ENCODE results near the gene SH3GLB1. TPM values are rescaled to one million over a fixed set of nuclear protein-coding genes. Genes with fewer than 3 reads are reported as not detected.

The SH3GLB1 gene
- total RNA-seq, 1 experiment from 2014 or later: 42.4 TPM

- peak overlapping the region; percentile 64 to 85 for H3K4me3 ChIP-seq (replicated peaks in 1 of 2; ENCODE audit: low read depth in 1 of 2, low read length in 2 of 2)
- CTCF ChIA-PET: interaction anchor here (0.6 to 3.2 kb wide), 26 partner anchors 8 to 381 kb away, joined by 3 to 45 read pairs (median 4); partner anchors contain the start of gene ODF2L
- TF ChIP-seq SRF (IDR thresholded peaks at IDR 0.05; ENCODE audit: low read depth) (no peak), EGR1 (IDR thresholded peaks at IDR 0.05; ENCODE audit: low read depth) (no peak), EZH2phosphoT487 (IDR thresholded peaks at IDR 0.05; ENCODE audit: borderline replicate concordance) (no peak)
- TF ChIP-seq, protein P1, sequence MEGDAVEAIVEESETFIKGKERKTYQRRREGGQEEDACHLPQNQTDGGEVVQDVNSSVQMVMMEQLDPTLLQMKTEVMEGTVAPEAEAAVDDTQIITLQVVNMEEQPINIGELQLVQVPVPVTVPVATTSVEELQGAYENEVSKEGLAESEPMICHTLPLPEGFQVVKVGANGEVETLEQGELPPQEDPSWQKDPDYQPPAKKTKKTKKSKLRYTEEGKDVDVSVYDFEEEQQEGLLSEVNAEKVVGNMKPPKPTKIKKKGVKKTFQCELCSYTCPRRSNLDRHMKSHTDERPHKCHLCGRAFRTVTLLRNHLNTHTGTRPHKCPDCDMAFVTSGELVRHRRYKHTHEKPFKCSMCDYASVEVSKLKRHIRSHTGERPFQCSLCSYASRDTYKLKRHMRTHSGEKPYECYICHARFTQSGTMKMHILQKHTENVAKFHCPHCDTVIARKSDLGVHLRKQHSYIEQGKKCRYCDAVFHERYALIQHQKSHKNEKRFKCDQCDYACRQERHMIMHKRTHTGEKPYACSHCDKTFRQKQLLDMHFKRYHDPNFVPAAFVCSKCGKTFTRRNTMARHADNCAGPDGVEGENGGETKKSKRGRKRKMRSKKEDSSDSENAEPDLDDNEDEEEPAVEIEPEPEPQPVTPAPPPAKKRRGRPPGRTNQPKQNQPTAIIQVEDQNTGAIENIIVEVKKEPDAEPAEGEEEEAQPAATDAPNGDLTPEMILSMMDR (IDR thresholded peaks at IDR 0.05 in 2 of 3, conservative IDR thresholded peaks at IDR 0.05 in 1 of 3; ENCODE audit: borderline replicate concordance in 1 of 3, insufficient read depth in 1 of 3, low read depth in 2 of 3, low read length in 2 of 3): no peak
- H4K20me1 ChIP-seq (ENCODE audit: insufficient read depth): no peaks in the 10 kb centered on the region
- no peaks in the 10 kb centered on the region for H3K36me3 ChIP-seq (ENCODE audit: control insufficient read depth in 1 of 2, insufficient read depth in 2 of 2, low read length in 2 of 2)
- peaks cover 0 to 14% of the 10 kb centered on the region in 2 experiments; a peak in 2 of 4 replicates for H3K4me1 ChIP-seq (ENCODE audit: control insufficient read depth in 1 of 2, insufficient read depth in 2 of 2, low read length in 2 of 2)
- peaks cover 39% of the 10 kb centered on the region for H3K79me2 ChIP-seq (ENCODE audit: insufficient read depth, low read length)
- DNase-seq (ENCODE audit: low read depth, low spot score) (no peak), ATAC-seq (peak; percentile 31)
- POLR2A ChIA-PET: interaction anchor here (0.9 to 1.6 kb wide), 4 partner anchors 10 to 210 kb away, joined by 3 to 5 read pairs (median 4); partner anchors contain the start of gene SELENOF
- peak overlapping the region; percentile 84 for H3K4me2 ChIP-seq (ENCODE audit: low read length)
- RAD21 ChIA-PET (ENCODE audit: low non-redundant PET in 1 of 2, low total read pairs in 2 of 2, uncharacterized antibody in 2 of 2, unreplicated experiment in 2 of 2): interaction anchor here in 1 of 2 experiments (1.1 kb wide), 1 partner anchor 189 kb away, joined by 3 read pairs; no protein-coding TSS in a partner anchor
- BruUV-seq (replicated peaks): TSS peak; percentile 49
- H3K27me3 ChIP-seq (ENCODE audit: insufficient read depth, low read length): no peaks in the 10 kb centered on the region
- H3K27ac ChIP-seq (ENCODE audit: low read depth, low read length): peak overlapping the region; percentile 94
- no peaks in the 10 kb centered on the region for H3K9me2 ChIP-seq (ENCODE audit: insufficient read depth)
- H2AFZ ChIP-seq (ENCODE audit: low read depth, low read length, poor library complexity, severe bottlenecking): peak overlapping the region; percentile 86
- peak overlapping the region; percentile 77 for H3K9ac ChIP-seq (ENCODE audit: low read length)
- intact Hi-C loops (cut with micrococcal nuclease): no loop called here
- H3K9me3 ChIP-seq (ENCODE audit: control insufficient read depth in 1 of 2, insufficient read depth in 1 of 2, low read depth in 1 of 2, low read length in 2 of 2): no peaks in the 10 kb centered on the region
These were observed 499 bp upstream of the SH3GLB1 start for GRCh38 chr1:86703696-86704457.
